ENCODE results near the gene CPNE7. TPM values are rescaled to one million over a fixed set of nuclear protein-coding genes. Genes with fewer than 3 reads are reported as not detected.

The CPNE7 gene
- total and polyA plus RNA-seq, 2 of the 13 experiments (the other 11 are each of a cell fraction or from before 2014, with no cell fraction given), result 0.59 TPM; not detected in 1

GRCh38 chr16:89560378-89561141, 15.0 kb upstream of the CPNE7 start, which contains the start of gene RPL13 (continued):
- TF ChIP-seq KLF6 (CRISPR knock-in tag; IDR thresholded peaks at IDR 0.05) (peak; percentile 97), ZNF292 (CRISPR knock-in tag; IDR thresholded peaks at IDR 0.05; ENCODE audit: borderline replicate concordance, low read depth) (no peak), RXRA (CRISPR knock-in tag; IDR thresholded peaks at IDR 0.05) (peak; percentile 91), HDAC1 (CRISPR knock-in tag; IDR thresholded peaks at IDR 0.05) (peak; percentile 85), NFKB2 (CRISPR knock-in tag; IDR thresholded peaks at IDR 0.05; ENCODE audit: borderline replicate concordance) (peak; percentile 77; the same call in 1 of the 2 replicates), ZNF607 (CRISPR knock-in tag; IDR thresholded peaks at IDR 0.05; ENCODE audit: borderline replicate concordance) (peak; percentile 92; the same call in 1 of the 2 replicates), TFE3 (CRISPR knock-in tag; IDR thresholded peaks at IDR 0.05) (peak; percentile 53), HOMEZ (CRISPR knock-in tag; IDR thresholded peaks at IDR 0.05; ENCODE audit: low read depth) (no peak; the same call in 1 of the 2 replicates), ATF2 (CRISPR knock-in tag; IDR thresholded peaks at IDR 0.05) (peak; percentile 93), DR1 (CRISPR knock-in tag; IDR thresholded peaks at IDR 0.05) (peak; percentile 99), SIX1 (CRISPR knock-in tag; IDR thresholded peaks at IDR 0.05; ENCODE audit: borderline replicate concordance) (peak; percentile 30), KDM5A (IDR thresholded peaks at IDR 0.05; ENCODE audit: borderline replicate concordance, low read length) (no peak; the same call in none of the 2 replicates), CREB1 (IDR thresholded peaks at IDR 0.05) (peak; percentile 88), CREB1 (CRISPR knock-in tag; IDR thresholded peaks at IDR 0.05) (peak; percentile 97), AKNA (CRISPR knock-in tag; IDR thresholded peaks at IDR 0.05; ENCODE audit: borderline replicate concordance) (no peak; the same call in 1 of the 2 replicates), DZIP1 (CRISPR knock-in tag; IDR thresholded peaks at IDR 0.05) (no peak)

All from HepG2 (cell line).